ENCODE measurements around the gene PRPF38B.

- no peak for TF ChIP-seq EZH2 (IDR thresholded peaks at IDR 0.05)
- no peak for TF ChIP-seq POLR2AphosphoS5 (IDR thresholded peaks at IDR 0.05; ENCODE audit: borderline replicate concordance, low read depth, low read length)
These were observed 27.6 kb upstream of the PRPF38B start for GRCh38 chr1:108664481-108664880.
